WTC11 (cell line): ENCODE results near the gene COA1. TPM values are rescaled to one million over a fixed set of nuclear protein-coding genes. Genes with fewer than 3 reads are reported as not detected.

Experiments used
- ATAC-seq: fragments of 200-7000 bp; cut with Tn5 transposase; 2 replicates; pipeline ENCODE4 v1.10.0; 2021; ENCODE audit warnings: mild to moderate bottlenecking, moderate library complexity
- CTCF ChIA-PET: fragments of 300-600 bp; sonication (Branson Sonifier 250); formaldehyde crosslinking; loops from one replicate; lab custom pipeline; 2021; ENCODE audit warnings: antibody characterized with exemption; lab: Charles Lee
- POLR2A ChIA-PET: fragments of 350-600 bp; sonication (Branson Sonifier 250); formaldehyde crosslinking; loops from one replicate; lab custom pipeline; 2021; ENCODE audit warnings: antibody characterized with exemption; lab: Charles Lee
- DNase-seq: peaks from one replicate; pipeline ENCODE4 v3.0.0; 2021; ENCODE audit warnings: low spot score
- H3K27ac Mint-ChIP-seq: 2 replicates; pipeline ENCODE4 v1.8.0; 2021; ENCODE audit warnings: mixed read lengths
- H3K27me3 Mint-ChIP-seq: 2 replicates; pipeline ENCODE4 v1.8.0; 2021; ENCODE audit warnings: low read depth, mild to moderate bottlenecking, moderate library complexity, mixed read lengths
- H3K36me3 Mint-ChIP-seq: 2 replicates; pipeline ENCODE4 v1.8.0; 2021; ENCODE audit warnings: mixed read lengths
- H3K4me1 Mint-ChIP-seq: 2 replicates; pipeline ENCODE4 v1.8.0; 2022; ENCODE audit warnings: mixed read lengths
- H3K4me3 Mint-ChIP-seq: 2 replicates; pipeline ENCODE4 v1.8.0; 2021; ENCODE audit warnings: mild to moderate bottlenecking, moderate library complexity, mixed read lengths
- H3K9me3 Mint-ChIP-seq: 2 replicates; pipeline ENCODE4 v1.8.0; 2021; ENCODE audit warnings: mixed read lengths
- ARID4B ChIP-seq: sonication (generic); formaldehyde crosslinking; IDR thresholded peaks from 2 replicates; pipeline ENCODE4 v1.8.0; 2023; ENCODE audit warnings: missing genetic modification reagents, mild to moderate bottlenecking, borderline replicate concordance
- CREB1 ChIP-seq: sonication (generic); formaldehyde crosslinking; IDR thresholded peaks from 2 replicates; pipeline ENCODE4 v1.8.0; 2023; ENCODE audit warnings: mild to moderate bottlenecking, missing genetic modification reagents
- CREM ChIP-seq: sonication (generic); formaldehyde crosslinking; IDR thresholded peaks from 2 replicates; pipeline ENCODE4 v1.8.1; 2022; ENCODE audit warnings: mild to moderate bottlenecking, missing genetic modification reagents, moderate library complexity
- E2F1 ChIP-seq: sonication (generic); formaldehyde crosslinking; IDR thresholded peaks from 2 replicates; pipeline ENCODE4 v1.8.0; 2022; ENCODE audit warnings: mild to moderate bottlenecking, missing genetic modification reagents
- EMX1 ChIP-seq: fragments of 250-450 bp; sonication (Bioruptor Pico); IDR thresholded peaks from 2 replicates; pipeline ENCODE4 v1.8.0; 2021; ENCODE audit warnings: mild to moderate bottlenecking
- IRF1 ChIP-seq: sonication (generic); formaldehyde crosslinking; IDR thresholded peaks from 2 replicates; pipeline ENCODE4 v1.8.0; 2023; ENCODE audit warnings: missing genetic modification reagents
- IRF2 ChIP-seq: sonication (generic); formaldehyde crosslinking; IDR thresholded peaks from 2 replicates; pipeline ENCODE4 v1.8.0; 2022; ENCODE audit warnings: low read depth, missing genetic modification reagents, borderline replicate concordance
- JUN ChIP-seq: sonication (generic); formaldehyde crosslinking; IDR thresholded peaks from 2 replicates; pipeline ENCODE4 v1.8.0; 2023; ENCODE audit warnings: mild to moderate bottlenecking, missing genetic modification reagents
- NFATC4 ChIP-seq: fragments of 250-450 bp; sonication (Bioruptor Pico); IDR thresholded peaks from 2 replicates; pipeline ENCODE4 v1.9.0; 2021; ENCODE audit warnings: mild to moderate bottlenecking
- NR1H2 ChIP-seq: sonication (generic); formaldehyde crosslinking; IDR thresholded peaks from 2 replicates; pipeline ENCODE4 v1.9.0; 2021; ENCODE audit warnings: mild to moderate bottlenecking, moderate library complexity, missing genetic modification reagents
- PRRX2 ChIP-seq: fragments of 250-450 bp; sonication (Bioruptor Pico); IDR thresholded peaks from 2 replicates; pipeline ENCODE4 v1.8.0; 2021; ENCODE audit warnings: mild to moderate bottlenecking
- SMAD3 ChIP-seq: sonication (generic); formaldehyde crosslinking; IDR thresholded peaks from 2 replicates; pipeline ENCODE4 v1.8.0; 2022; ENCODE audit warnings: missing genetic modification reagents, mild to moderate bottlenecking, borderline replicate concordance
- ZBTB21 ChIP-seq: sonication (generic); formaldehyde crosslinking; IDR thresholded peaks from 2 replicates; pipeline ENCODE4 v1.8.1; 2023; ENCODE audit warnings: mild to moderate bottlenecking, missing genetic modification reagents, borderline replicate concordance
- ZNF263 ChIP-seq: sonication (generic); formaldehyde crosslinking; IDR thresholded peaks from 2 replicates; pipeline ENCODE4 v1.8.1; 2022; ENCODE audit warnings: low read depth, mild to moderate bottlenecking, moderate library complexity, missing genetic modification reagents
- ZNF396 ChIP-seq: fragments of 250-450 bp; sonication (Bioruptor Pico); IDR thresholded peaks from 2 replicates; pipeline ENCODE4 v1.8.0; 2021; ENCODE audit warnings: mild to moderate bottlenecking, moderate library complexity, borderline replicate concordance
- ZNF416 ChIP-seq: fragments of 250-450 bp; sonication (Bioruptor Pico); IDR thresholded peaks from 2 replicates; pipeline ENCODE4 v1.9.0; 2021; ENCODE audit warnings: mild to moderate bottlenecking, inconsistent platforms
- total RNA-seq: library from RNA; stranded (reverse); gene quantifications from 3 replicates; pipeline ENCODE4 v1.2.3, GENCODE V29; 2021
- TF ChIP-seq, protein P1 (sequence below): sonication (generic); formaldehyde crosslinking; IDR thresholded peaks from 2 replicates; pipeline ENCODE4 v1.8.1; 2022; ENCODE audit warnings: missing genetic modification reagents, borderline replicate concordance
- TF ChIP-seq, protein P2 (sequence below): sonication (generic); formaldehyde crosslinking; IDR thresholded peaks from 2 replicates; pipeline ENCODE4 v1.8.1; 2022; ENCODE audit warnings: low read depth, mild to moderate bottlenecking, moderate library complexity, missing genetic modification reagents, borderline replicate concordance
- TF ChIP-seq, protein P3 (sequence below): fragments of 200-600 bp; IDR thresholded peaks from 2 replicates; pipeline ENCODE4 v1.8.0; 2022; ENCODE audit warnings: antibody characterized with exemption

Gene COA1
- total RNA-seq, 1 experiment from 2014 or later: 132 TPM

GRCh38 chr7:43727494-43727893 is 1.8 kb downstream of the COA1 start:
- peaks cover 3% of the 10 kb centered on the region for H3K36me3 Mint-ChIP-seq
- H3K9me3 Mint-ChIP-seq: no peaks in the 10 kb centered on the region
- DNase-seq: no peak
- no peaks in the 10 kb centered on the region for H3K27me3 Mint-ChIP-seq
- peaks cover 25% of the 10 kb centered on the region for H3K4me1 Mint-ChIP-seq
- ChIA-PET CTCF (interaction anchor here (0.9 kb wide), 1 partner anchor 145 kb away, joined by 5 read pairs; the partner anchor contains the start of gene STK17A), POLR2A (no interaction called here)
- H3K27ac Mint-ChIP-seq: no peak overlapping the region
- peak overlapping the region; percentile 96 for H3K4me3 Mint-ChIP-seq
- no peak for ATAC-seq
- TF ChIP-seq NR1H2 (CRISPR knock-in tag): no peak
- TF ChIP-seq ZNF263 (CRISPR knock-in tag): no peak
- no peak for TF ChIP-seq E2F1 (CRISPR knock-in tag)
- TF ChIP-seq CREM (CRISPR knock-in tag): no peak
- TF ChIP-seq ZBTB21: no peak
- no peak for TF ChIP-seq ZNF396 (CRISPR knock-in tag)

DNA sequence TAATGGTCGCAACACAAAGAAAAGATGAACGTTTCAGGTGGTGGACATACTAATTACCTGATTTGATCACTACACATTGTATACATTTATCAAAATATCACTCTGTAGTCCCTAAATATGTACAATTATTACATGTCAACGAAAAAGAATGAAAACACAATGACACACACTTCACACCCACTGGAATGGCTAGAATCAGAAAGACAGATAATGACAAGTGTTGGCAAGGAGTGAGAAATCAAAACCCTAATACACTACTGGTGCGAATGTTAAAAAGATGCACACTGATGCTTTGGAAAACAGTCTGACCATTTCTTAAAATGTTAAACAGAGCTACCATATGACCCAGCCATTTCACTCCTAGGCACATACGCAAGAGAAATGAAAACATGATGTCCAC is 2.3 kb downstream of the COA1 start:
- no peaks in the 10 kb centered on the region for H3K9me3 Mint-ChIP-seq
- no peak for DNase-seq
- peaks cover 25% of the 10 kb centered on the region for H3K4me1 Mint-ChIP-seq
- ChIA-PET CTCF (no interaction called here), POLR2A (no interaction called here)
- H3K4me3 Mint-ChIP-seq: peak overlapping the region; percentile 96; the same call in 1 of the 2 replicates
- peaks cover 3% of the 10 kb centered on the region for H3K36me3 Mint-ChIP-seq
- ATAC-seq: no peak
- TF ChIP-seq, protein P1, sequence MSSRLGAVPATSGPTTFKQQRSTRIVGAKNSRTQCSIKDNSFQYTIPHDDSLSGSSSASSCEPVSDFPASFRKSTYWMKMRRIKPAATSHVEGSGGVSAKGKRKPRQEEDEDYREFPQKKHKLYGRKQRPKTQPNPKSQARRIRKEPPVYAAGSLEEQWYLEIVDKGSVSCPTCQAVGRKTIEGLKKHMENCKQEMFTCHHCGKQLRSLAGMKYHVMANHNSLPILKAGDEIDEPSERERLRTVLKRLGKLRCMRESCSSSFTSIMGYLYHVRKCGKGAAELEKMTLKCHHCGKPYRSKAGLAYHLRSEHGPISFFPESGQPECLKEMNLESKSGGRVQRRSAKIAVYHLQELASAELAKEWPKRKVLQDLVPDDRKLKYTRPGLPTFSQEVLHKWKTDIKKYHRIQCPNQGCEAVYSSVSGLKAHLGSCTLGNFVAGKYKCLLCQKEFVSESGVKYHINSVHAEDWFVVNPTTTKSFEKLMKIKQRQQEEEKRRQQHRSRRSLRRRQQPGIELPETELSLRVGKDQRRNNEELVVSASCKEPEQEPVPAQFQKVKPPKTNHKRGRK (CRISPR knock-in tag): no peak
- no peak for TF ChIP-seq ZNF396 (CRISPR knock-in tag)
- TF ChIP-seq SMAD3 (CRISPR knock-in tag): no peak
- TF ChIP-seq CREM (CRISPR knock-in tag): no peak
- TF ChIP-seq EMX1 (CRISPR knock-in tag): no peak
- TF ChIP-seq IRF2 (CRISPR knock-in tag): no peak
- TF ChIP-seq CREB1: no peak
- TF ChIP-seq ARID4B (CRISPR knock-in tag): no peak
- no peak for TF ChIP-seq IRF1
- no peak for TF ChIP-seq JUN (CRISPR knock-in tag)
- no peak for TF ChIP-seq ZNF416 (CRISPR knock-in tag)
- H3K27ac Mint-ChIP-seq: no peak overlapping the region
- no peaks in the 10 kb centered on the region for H3K27me3 Mint-ChIP-seq

GRCh38 chr7:43726466-43726865 is 2.9 kb downstream of the COA1 start:
- peaks cover 3% of the 10 kb centered on the region for H3K36me3 Mint-ChIP-seq
- ChIA-PET POLR2A (no interaction called here), CTCF (no interaction called here)
- no peaks in the 10 kb centered on the region for H3K27me3 Mint-ChIP-seq
- DNase-seq: no peak
- peaks cover 25% of the 10 kb centered on the region for H3K4me1 Mint-ChIP-seq
- no peaks in the 10 kb centered on the region for H3K9me3 Mint-ChIP-seq
- ATAC-seq: no peak
- H3K4me3 Mint-ChIP-seq: no peak overlapping the region
- H3K27ac Mint-ChIP-seq: no peak overlapping the region
- TF ChIP-seq NFATC4 (CRISPR knock-in tag) (no peak), CREM (CRISPR knock-in tag) (no peak), PRRX2 (no peak)
- TF ChIP-seq, protein P2, sequence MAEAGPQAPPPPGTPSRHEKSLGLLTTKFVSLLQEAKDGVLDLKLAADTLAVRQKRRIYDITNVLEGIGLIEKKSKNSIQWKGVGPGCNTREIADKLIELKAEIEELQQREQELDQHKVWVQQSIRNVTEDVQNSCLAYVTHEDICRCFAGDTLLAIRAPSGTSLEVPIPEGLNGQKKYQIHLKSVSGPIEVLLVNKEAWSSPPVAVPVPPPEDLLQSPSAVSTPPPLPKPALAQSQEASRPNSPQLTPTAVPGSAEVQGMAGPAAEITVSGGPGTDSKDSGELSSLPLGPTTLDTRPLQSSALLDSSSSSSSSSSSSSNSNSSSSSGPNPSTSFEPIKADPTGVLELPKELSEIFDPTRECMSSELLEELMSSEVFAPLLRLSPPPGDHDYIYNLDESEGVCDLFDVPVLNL (CRISPR knock-in tag): no peak
- TF ChIP-seq, protein P3, sequence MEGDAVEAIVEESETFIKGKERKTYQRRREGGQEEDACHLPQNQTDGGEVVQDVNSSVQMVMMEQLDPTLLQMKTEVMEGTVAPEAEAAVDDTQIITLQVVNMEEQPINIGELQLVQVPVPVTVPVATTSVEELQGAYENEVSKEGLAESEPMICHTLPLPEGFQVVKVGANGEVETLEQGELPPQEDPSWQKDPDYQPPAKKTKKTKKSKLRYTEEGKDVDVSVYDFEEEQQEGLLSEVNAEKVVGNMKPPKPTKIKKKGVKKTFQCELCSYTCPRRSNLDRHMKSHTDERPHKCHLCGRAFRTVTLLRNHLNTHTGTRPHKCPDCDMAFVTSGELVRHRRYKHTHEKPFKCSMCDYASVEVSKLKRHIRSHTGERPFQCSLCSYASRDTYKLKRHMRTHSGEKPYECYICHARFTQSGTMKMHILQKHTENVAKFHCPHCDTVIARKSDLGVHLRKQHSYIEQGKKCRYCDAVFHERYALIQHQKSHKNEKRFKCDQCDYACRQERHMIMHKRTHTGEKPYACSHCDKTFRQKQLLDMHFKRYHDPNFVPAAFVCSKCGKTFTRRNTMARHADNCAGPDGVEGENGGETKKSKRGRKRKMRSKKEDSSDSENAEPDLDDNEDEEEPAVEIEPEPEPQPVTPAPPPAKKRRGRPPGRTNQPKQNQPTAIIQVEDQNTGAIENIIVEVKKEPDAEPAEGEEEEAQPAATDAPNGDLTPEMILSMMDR: no peak
